GM23248 (cell line): Measurements from ENCODE around the gene NOL3. TPM values are rescaled to one million over a fixed set of nuclear protein-coding genes. Genes with fewer than 3 reads are reported as not detected.

Experiments
- DNase-seq: peaks from one replicate; pipeline ENCODE4 v3.0.0-alpha.2; 2015
- H2AFZ ChIP-seq: fragments of 200-600 bp; sonication (generic); 2 replicates; pipeline ENCODE4 v1.6.1; 2016; ENCODE audit warnings: antibody characterized with exemption
- H3F3A ChIP-seq: fragments of 200-600 bp; sonication (generic); 2 replicates; pipeline ENCODE4 v1.6.1; 2016; ENCODE audit warnings: mild to moderate bottlenecking, antibody characterized with exemption, mixed run types; ENCODE audit not compliant: insufficient read depth
- H3K27ac ChIP-seq: fragments of 200-600 bp; sonication (generic); 2 replicates; pipeline ENCODE4 v1.5.1; 2016; ENCODE audit warnings: mild to moderate bottlenecking
- H3K27me3 ChIP-seq: fragments of 200-600 bp; sonication (generic); replicated peaks from 2 replicates; pipeline ENCODE4 v1.6.1; 2016; ENCODE audit warnings: mild to moderate bottlenecking; ENCODE audit not compliant: insufficient read depth
- H3K36me3 ChIP-seq: fragments of 200-600 bp; sonication (generic); 2 replicates; pipeline ENCODE4 v1.6.1; 2016; ENCODE audit warnings: low read depth, mild to moderate bottlenecking
- H3K4me1 ChIP-seq: fragments of 200-600 bp; sonication (generic); 2 replicates; pipeline ENCODE4 v1.6.1; 2016; ENCODE audit warnings: mild to moderate bottlenecking; ENCODE audit not compliant: insufficient read depth
- H3K4me2 ChIP-seq: fragments of 200-600 bp; sonication (generic); one replicate; pipeline ENCODE4 v1.6.1; 2016; ENCODE audit warnings: mild to moderate bottlenecking; ENCODE audit not compliant: unreplicated experiment
- H3K4me3 ChIP-seq: fragments of 200-600 bp; sonication (generic); 2 replicates; pipeline ENCODE4 v1.5.1; 2016; ENCODE audit warnings: mild to moderate bottlenecking
- H3K79me2 ChIP-seq: fragments of 200-600 bp; sonication (generic); 2 replicates; pipeline ENCODE4 v1.6.1; 2016; ENCODE audit warnings: mild to moderate bottlenecking; ENCODE audit not compliant: insufficient read depth
- H3K9ac ChIP-seq: fragments of 200-600 bp; sonication (generic); 2 replicates; pipeline ENCODE4 v1.6.1; 2016; ENCODE audit warnings: mild to moderate bottlenecking
- H3K9me2 ChIP-seq: fragments of 200-600 bp; sonication (generic); 2 replicates; pipeline ENCODE4 v1.6.1; 2016; ENCODE audit warnings: mixed run types, mild to moderate bottlenecking, moderate library complexity; ENCODE audit not compliant: insufficient read depth
- H3K9me3 ChIP-seq: fragments of 200-600 bp; sonication (generic); one replicate; pipeline ENCODE4 v1.6.1; 2017; ENCODE audit warnings: low read depth
- H4K20me1 ChIP-seq: fragments of 200-600 bp; sonication (generic); 2 replicates; pipeline ENCODE4 v1.6.0; 2016; ENCODE audit not compliant: insufficient read depth
- EZH2 ChIP-seq: fragments of 200-600 bp; sonication (generic); IDR thresholded peaks from 2 replicates; pipeline ENCODE4 v1.6.1; 2018; ENCODE audit warnings: antibody characterized with exemption, mild to moderate bottlenecking; ENCODE audit not compliant: insufficient read depth, poor library complexity, severe bottlenecking
- EZH2phosphoT487 ChIP-seq: fragments of 200-600 bp; sonication (generic); IDR thresholded peaks from 2 replicates; pipeline ENCODE4 v1.6.1; 2018; ENCODE audit warnings: antibody characterized with exemption, moderate library complexity, mild to moderate bottlenecking, low read depth; ENCODE audit not compliant: insufficient read depth
- WGBS, 2 experiments: methylation state at CpG; one replicate each; pipeline ENCODE4 v1.1.6; 2015 to 2017; ENCODE audit warnings: low lambda C conversion rate in 2 of 2, low coverage in 1 of 2; ENCODE audit errors: missing lambda C conversion rate in 2 of 2; 5-methylcytosine and 5-hydroxymethylcytosine counted together
- in situ Hi-C: fragments of 300-500 bp; cut with MboI; formaldehyde crosslinking; loops from 2 replicates; pipeline ENCODE4 v1.15.0; 2020
- polyA plus RNA-seq: library from polyadenylated mRNA; unstranded; fragments of >200 nt; fragmentation: Nextera tagmentation; extraction: Ambion mirVana; gene quantifications from 2 replicates; pipeline ENCODE4 v1.2.1, GENCODE V29; 2016
- total RNA-seq: library from RNA; depleted of rRNA; stranded (reverse); fragments of >200 nt; shearing (Covaris generic); gene quantifications from 2 replicates; pipeline ENCODE4 v1.2.3, GENCODE V29; 2014

Gene NOL3
- total and polyA plus RNA-seq, 2 experiments from 2014 or later = 20.3 to 31.0 TPM

- Histone ChIP-seq H2AFZ (no peak overlapping the region), H3K4me1 (peaks cover 4% of the 10 kb centered on the region), H3K9ac (no peak overlapping the region), H3F3A (no peaks in the 10 kb centered on the region), H3K4me2 (no peak overlapping the region), H3K27ac (no peak overlapping the region), H3K9me2 (no peaks in the 10 kb centered on the region), H3K27me3 (no peaks in the 10 kb centered on the region), H4K20me1 (no peaks in the 10 kb centered on the region), H3K36me3 (peaks cover 6% of the 10 kb centered on the region; the same call in 1 of the 2 replicates), H3K4me3 (no peak overlapping the region), H3K79me2 (no peaks in the 10 kb centered on the region), H3K9me3 (no peaks in the 10 kb centered on the region)
- TF ChIP-seq EZH2 (no peak), EZH2phosphoT487 (no peak)
- 95 to 96% methylated on average over 10 to 12 of the region's 12 CpGs for WGBS, 2 experiments
- in situ Hi-C loops = no loop called here
- DNase-seq = no peak
These were observed 32.1 kb downstream of the NOL3 start for GRCh38 chr16:67202426-67202825.

- no peaks in the 10 kb centered on the region for H4K20me1 ChIP-seq
- TF ChIP-seq EZH2 (no peak), EZH2phosphoT487 (no peak)
- no peak overlapping the region for H3K27ac ChIP-seq
- in situ Hi-C loops = no loop called here
- no peaks in the 10 kb centered on the region for H3K27me3 ChIP-seq
- peaks cover 10% of the 10 kb centered on the region for H3K4me1 ChIP-seq
- H2AFZ ChIP-seq = no peak overlapping the region
- H3K9me2 ChIP-seq = no peaks in the 10 kb centered on the region
- no peak overlapping the region for H3K4me2 ChIP-seq
- no peaks in the 10 kb centered on the region for H3K9me3 ChIP-seq
- no peak for DNase-seq
- 92 to 97% methylated on average over 18 to 23 of the region's 23 CpGs for WGBS, 2 experiments
- H3K9ac ChIP-seq = no peak overlapping the region
- no peaks in the 10 kb centered on the region for H3K79me2 ChIP-seq
- H3K4me3 ChIP-seq = no peak overlapping the region
- no peaks in the 10 kb centered on the region for H3K36me3 ChIP-seq
- H3F3A ChIP-seq = no peaks in the 10 kb centered on the region
These were observed 32.7 kb downstream of the NOL3 start for GRCh38 chr16:67202956-67203493.

GRCh38 chr16:67204076-67204475 is 33.7 kb downstream of the NOL3 start:
- no peak for DNase-seq
- in situ Hi-C loops = no loop called here
- H3K9me3 ChIP-seq = no peaks in the 10 kb centered on the region
- no peaks in the 10 kb centered on the region for H3K36me3 ChIP-seq
- H3K79me2 ChIP-seq = no peaks in the 10 kb centered on the region
- no peak overlapping the region for H3K4me2 ChIP-seq
- H3K9me2 ChIP-seq = no peaks in the 10 kb centered on the region
- TF ChIP-seq EZH2phosphoT487 = no peak
- TF ChIP-seq EZH2 = no peak
- peaks cover 12% of the 10 kb centered on the region for H3K4me1 ChIP-seq
- 42 to 43% methylated on average over 3 to 4 of the region's 4 CpGs for WGBS, 2 experiments
- H3K27ac ChIP-seq = no peak overlapping the region
- H3K4me3 ChIP-seq = no peak overlapping the region
- no peak overlapping the region for H2AFZ ChIP-seq
- no peaks in the 10 kb centered on the region for H3F3A ChIP-seq
- no peaks in the 10 kb centered on the region for H4K20me1 ChIP-seq
- no peak overlapping the region for H3K9ac ChIP-seq
- H3K27me3 ChIP-seq = no peaks in the 10 kb centered on the region

GRCh38 chr16:67206129-67206837 is 35.9 kb downstream of the NOL3 start:
- Histone ChIP-seq H3K27ac (no peak overlapping the region), H3K4me3 (no peak overlapping the region), H2AFZ (no peak overlapping the region), H3F3A (no peaks in the 10 kb centered on the region), H3K79me2 (no peaks in the 10 kb centered on the region), H4K20me1 (no peaks in the 10 kb centered on the region), H3K4me2 (no peak overlapping the region), H3K36me3 (no peaks in the 10 kb centered on the region), H3K27me3 (no peaks in the 10 kb centered on the region), H3K4me1 (peaks cover 12% of the 10 kb centered on the region), H3K9me2 (no peaks in the 10 kb centered on the region), H3K9ac (no peak overlapping the region), H3K9me3 (no peaks in the 10 kb centered on the region)
- DNase-seq = no peak
- TF ChIP-seq EZH2phosphoT487 (no peak), EZH2 (no peak)
- in situ Hi-C loops = no loop called here
- 93 to 95% methylated on average over 7 to 8 of the region's 8 CpGs for WGBS, 2 experiments
